GM12892 (cell line): ENCODE results near the gene SLC4A11.

Source experiments
- POLR2A ChIP-seq: IDR thresholded peaks from 2 replicates; pipeline ENCODE4 v1.6.1; 2011; ENCODE audit warnings: low read depth, low read length, control low read depth
- POLR2AphosphoS5 ChIP-seq: IDR thresholded peaks from 2 replicates; pipeline ENCODE4 v1.6.1; 2011; ENCODE audit warnings: low read depth, low read length, control low read depth

GRCh38 chr20:3226864-3227263, 12.1 kb downstream of the SLC4A11 start:
- TF ChIP-seq POLR2A (no peak), POLR2AphosphoS5 (no peak)
